Measurements from ENCODE around the gene BCL11B.
A peak's percentile ranks its signal among the peaks of the same experiment; 100 is the strongest.

Gene BCL11B

DNA sequence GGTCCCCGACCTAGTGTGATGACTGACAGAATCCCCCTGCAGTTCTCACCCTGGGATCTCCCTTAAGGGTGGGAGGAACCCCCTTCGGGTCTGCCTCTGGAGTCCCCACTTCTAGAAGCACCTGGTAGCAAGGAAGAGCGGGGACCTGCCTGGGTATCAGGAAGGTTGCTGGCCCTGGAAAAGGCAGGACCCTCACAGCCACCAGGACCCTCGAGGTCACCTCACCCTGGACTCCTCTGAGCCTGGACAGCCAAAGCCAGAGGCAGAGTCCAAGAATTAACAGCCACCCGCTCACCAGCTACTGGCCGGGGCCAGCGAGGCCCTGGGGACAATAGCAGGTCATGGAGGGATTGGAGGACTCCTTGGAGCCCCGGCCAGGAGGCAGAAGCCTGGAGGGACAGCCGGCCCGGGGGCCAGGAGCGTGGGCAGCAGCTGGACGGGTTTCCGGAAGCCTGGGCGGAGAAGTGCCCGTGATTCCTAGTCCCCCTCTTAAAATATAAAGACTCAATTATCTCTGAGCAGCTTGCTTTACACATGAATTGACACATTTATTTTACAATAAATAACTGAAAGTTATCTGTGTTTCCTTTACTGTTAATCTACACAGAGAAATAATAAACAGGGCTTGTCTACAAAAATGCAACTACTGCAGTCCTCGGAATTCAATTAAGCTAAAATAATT lies 17.5 kb downstream of the BCL11B start:
- DNase-seq (ENCODE audit: low read depth, low spot score): no peak

DNA sequence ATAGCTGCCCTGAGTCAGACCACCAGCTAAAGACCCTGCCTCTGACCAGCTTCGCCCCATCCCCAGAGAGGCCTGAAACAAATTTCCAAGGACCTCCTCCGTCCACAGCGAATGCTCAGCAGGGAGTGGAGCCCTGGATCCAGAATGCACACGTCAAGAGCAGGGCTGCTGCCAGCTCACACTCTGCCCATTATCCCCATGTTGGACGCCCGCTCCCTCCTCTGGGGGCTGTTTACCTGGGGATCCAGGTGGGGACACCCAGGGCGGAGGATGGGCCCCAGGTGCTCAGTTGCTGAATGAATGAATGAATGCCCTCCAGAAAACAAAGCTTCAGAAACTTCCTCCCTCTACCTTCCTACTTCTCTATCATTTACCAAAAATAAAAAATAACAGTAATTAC lies 18.1 kb downstream of the BCL11B start:
- DNase-seq (ENCODE audit: low read depth, low spot score): no peak

DNA sequence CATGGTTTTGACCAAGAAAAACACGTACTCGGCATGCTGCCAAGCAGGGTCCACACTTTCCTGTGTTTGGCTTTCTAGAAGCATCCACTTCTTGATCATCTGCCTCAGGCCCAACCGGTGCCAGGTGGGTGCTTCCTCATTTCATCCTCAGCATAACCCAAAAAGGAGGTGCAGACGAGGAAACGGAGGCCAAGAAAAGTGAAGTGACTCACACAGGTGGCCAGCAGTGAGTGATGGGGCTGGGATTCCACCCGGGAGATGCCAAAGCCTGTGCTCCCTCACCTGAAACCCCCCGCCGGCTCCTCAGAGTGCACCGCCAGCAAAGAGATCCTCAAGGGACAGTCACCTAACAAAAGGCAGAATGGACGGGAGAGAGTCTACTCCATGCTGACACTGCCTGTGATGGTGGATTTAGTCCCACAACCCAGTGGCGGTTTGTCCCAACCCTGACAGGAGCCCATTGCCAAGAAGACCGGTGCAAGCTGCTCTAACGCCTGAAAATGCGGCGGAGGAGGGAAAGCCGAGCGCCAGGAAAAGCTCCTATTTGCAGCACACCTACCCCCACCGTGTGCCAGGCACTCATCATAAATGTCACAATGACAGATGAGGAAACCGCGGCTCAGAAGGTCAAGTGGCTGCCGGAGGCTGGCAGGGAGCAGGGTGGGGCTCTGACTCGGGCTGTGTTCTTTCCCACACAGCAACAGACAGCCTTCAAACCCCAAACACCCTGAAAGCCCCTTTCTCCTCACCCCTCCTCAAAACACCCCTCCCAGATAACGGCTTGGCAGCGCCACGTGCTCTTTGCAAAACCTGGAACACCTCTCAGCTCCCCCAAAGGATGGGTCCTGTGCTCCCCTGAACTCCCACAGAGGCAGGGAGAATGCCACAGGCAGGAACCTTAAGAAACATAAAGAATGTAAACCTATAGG lies 18.8 kb downstream of the BCL11B start:
- DNase-seq (ENCODE audit: low read depth, low spot score): no peak

GRCh38 chr14:99252443-99252939 lies 19.5 kb downstream of the BCL11B start:
- DNase-seq (ENCODE audit: low read depth, low spot score): no peak

DNA sequence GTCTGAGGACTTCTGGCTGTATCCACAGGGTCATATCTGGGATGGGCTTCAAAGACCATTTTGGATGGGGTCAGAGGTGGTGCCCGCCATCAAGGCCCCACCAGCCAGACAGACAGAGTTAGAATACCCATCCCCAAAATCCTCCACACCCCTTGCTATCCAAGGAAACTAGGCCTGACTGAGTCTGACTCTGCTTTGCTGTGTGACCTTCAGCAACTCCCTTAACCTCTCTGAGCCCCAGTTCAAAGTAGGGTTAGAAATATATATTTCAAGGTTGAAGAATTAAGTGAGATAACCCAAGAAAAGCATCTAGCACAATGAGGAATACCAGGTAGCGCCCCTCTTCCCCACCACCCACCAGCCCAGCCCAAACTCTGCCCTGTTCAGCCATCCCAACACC lies 20.3 kb downstream of the BCL11B start:
- DNase-seq (ENCODE audit: low read depth, low spot score): no peak

GRCh38 chr14:99250636-99251208 lies 21.3 kb downstream of the BCL11B start:
- DNase-seq (ENCODE audit: low read depth, low spot score): no peak

DNA sequence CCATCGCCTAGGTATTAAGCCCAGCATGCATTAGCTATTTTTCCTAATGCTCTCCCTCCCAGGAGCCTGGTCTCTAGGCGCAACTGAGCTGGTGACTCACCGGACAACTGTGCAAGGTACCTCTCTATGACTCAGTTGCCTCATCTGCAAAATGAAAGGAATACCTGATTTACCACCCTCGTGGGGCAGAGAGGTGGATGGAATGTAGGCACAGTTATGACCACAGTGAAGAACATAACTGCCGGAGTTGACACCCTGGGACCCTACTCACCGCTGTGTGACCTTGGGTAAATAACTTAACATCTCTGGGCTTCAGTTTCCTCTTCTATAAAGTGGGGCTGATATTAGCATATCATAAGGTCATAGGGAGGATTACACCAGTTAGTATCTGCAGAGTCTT lies 22.6 kb downstream of the BCL11B start:
- no peak for DNase-seq (ENCODE audit: low read depth, low spot score)

- DNase-seq (ENCODE audit: low read depth, low spot score): no peak
These were observed 23.2 kb downstream of the BCL11B start for GRCh38 chr14:99248761-99249171.

DNA sequence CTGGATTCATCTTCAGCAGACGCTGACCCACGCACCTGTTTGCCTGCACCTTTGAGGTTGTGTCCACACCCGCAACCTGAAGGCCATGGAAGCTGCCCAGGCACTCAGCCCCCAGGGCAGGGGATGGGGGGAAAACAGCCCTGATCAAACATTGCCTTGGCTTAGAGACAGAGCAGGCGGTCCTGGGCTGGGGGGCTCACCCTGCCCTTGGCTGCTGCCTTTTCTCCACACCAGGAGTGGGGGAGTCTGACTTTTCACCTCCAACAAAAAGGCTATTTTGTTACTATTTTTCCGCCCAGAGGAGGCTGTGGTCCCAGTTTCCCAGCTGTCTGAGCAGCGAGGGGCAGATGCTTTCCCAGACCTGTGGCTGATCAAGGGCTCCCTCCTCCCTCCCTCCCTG lies 24.2 kb downstream of the BCL11B start:
- no peak for DNase-seq (ENCODE audit: low read depth, low spot score)

GRCh38 chr14:99247101-99247729 lies 24.8 kb downstream of the BCL11B start:
- DNase-seq (ENCODE audit: low read depth, low spot score): no peak

DNA sequence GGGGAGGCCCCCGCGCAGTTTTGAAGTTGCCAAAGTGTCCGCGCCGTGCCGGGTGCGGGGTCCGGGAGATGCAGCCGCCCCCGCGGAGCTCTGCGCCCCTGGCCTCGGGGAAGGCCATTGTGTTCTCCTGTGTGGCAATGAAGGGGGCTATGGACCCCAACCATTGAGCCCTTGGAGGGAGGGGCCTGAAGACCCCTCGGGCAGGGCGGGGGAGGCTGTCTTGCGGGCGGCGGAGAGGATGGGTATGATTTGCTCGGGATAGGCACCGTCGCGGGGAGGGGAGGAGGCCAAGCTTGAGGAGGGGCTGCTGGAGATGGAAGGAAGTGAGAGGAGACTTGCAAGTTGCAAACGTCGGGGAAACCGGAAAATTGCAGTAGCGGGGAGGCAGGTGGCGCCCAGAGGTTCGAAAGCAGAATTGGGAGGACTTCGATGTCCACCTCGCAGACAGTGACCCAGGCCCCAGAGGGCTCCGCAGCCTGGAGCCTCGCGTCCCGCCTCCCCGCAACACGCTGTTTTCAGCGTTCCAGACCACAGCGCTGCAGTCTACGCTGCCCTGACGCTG lies 25.4 kb downstream of the BCL11B start:
- peak; percentile 10 for DNase-seq (ENCODE audit: low read depth, low spot score)

DNA sequence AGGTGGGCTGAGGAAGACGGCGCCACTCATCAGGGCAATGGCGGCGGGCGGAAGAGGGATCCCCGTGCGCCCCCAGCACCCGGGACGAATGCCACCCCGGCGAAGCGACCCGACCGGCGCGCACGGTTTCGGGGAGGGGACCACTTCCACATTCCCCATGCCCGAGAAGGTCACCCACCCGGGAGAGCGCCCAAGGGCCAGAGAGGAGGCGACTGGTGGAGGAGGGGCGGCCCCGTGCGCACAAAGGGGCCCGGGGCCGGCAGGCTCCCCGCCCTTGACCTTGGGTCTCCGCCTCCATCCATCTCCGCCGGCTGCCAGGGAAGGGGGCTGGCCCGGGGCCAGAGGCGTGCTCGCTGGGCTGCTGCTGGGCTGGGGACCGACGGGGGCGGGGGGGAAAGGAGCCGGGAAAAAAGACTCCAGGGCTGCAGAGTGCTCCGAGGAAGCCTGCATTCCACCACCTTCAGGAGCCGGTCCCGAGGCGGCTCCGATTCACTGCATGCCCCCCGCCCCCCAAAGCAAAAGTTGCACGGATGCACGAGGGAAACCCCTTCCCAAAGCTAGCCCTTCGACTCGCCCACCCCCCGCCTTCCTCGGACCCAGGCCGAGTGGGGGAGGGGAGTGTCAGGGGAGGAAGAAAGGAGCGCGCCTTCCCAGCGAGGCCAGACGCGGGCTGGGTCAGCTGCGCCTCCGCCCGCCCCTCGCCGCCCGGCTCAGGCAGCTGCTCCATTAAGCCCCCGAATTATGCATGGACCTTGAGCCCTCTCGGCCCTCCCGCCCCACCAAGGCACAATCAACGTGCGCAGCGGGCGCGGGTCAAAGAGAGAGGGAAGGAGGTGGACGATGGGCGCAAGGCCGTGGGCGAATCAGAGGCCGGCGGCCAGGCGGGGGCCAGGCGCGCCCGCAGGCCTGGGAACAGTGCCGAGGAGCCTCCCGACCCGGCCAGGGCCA lies 26.2 kb downstream of the BCL11B start:
- DNase-seq (ENCODE audit: low read depth, low spot score): peak; percentile 41

- no peak for DNase-seq (ENCODE audit: low read depth, low spot score)
These were observed 26.9 kb downstream of the BCL11B start for GRCh38 chr14:99244941-99245563.

DNA sequence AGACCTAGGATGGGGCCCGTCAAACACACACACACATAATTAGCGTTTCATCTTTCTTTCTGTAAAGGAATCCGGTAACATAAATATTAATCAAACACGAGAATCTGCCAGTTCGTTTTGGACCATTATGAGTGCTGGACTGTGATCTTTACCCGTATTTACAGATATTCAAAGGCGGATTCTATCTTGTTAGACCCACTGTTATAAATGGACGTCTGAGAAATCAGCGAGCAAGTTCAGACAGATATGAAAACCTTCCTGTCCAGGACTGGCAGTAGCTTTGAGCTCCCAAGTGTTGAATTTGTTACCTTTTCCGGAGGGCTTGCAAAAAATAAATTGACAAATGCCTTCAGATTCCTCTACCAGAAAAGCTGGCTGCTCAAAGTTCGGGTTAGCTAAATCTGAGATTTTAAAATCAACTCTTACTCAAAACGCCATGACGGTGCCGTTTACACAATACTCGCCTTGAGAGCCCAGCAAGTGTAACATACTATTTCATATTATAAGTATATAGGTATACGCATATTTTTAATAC lies 27.6 kb downstream of the BCL11B start:
- no peak for DNase-seq (ENCODE audit: low read depth, low spot score)

GRCh38 chr14:99242816-99243721 lies 28.9 kb downstream of the BCL11B start:
- no peak for DNase-seq (ENCODE audit: low read depth, low spot score)

DNA sequence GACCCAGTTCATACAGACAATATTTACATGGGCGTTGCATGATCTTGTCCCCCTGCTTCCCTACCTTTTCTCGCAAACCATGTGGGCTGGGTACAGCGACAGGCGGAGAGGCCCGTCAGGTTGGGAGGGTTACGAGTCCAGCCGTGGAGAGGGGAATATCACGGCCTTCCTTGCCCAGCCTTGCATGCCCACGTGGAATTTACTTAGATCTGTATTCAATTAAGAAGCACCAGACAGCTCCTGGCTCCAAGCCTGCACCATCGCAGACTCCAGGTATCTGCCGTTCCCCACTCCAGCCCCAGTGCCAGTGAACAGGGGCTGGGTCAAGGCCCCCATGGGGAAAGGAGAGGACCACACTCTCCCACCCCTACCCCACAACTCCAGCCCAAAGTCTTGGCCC lies 29.8 kb downstream of the BCL11B start:
- no peak for DNase-seq (ENCODE audit: low read depth, low spot score)

GRCh38 chr14:99241325-99242010 lies 30.5 kb downstream of the BCL11B start:
- DNase-seq (ENCODE audit: low read depth, low spot score): no peak

Measured in astrocyte of the hippocampus (primary cell).